NCI-H2029 treated with DMSO at 0.1 percent for 48 hours (cell line): Measurements from ENCODE around the gene LSS.

Experiments used
- DNase-seq: peaks from one replicate; lab custom pipeline; 2025; lab: John Stamatoyannopoulos, UW

The LSS gene

GRCh38 chr21:46168659-46169386 is 59.8 kb downstream of the LSS start:
- no peak for DNase-seq

- DNase-seq: no peak
Observed at GRCh38 chr21:46168238-46168637, 60.3 kb downstream of the LSS start.

GRCh38 chr21:46165098-46165497 is 63.5 kb downstream of the LSS start:
- DNase-seq: no peak

- no peak for DNase-seq
Observed at GRCh38 chr21:46163380-46163779, 65.2 kb downstream of the LSS start.

- DNase-seq: no peak
Observed at GRCh38 chr21:46161633-46162592, 66.7 kb downstream of the LSS start.

GRCh38 chr21:46160907-46161632 is 67.5 kb downstream of the LSS start:
- DNase-seq: no peak

GRCh38 chr21:46160657-46160906 is 68.0 kb downstream of the LSS start:
- no peak for DNase-seq

- no peak for DNase-seq
Observed at GRCh38 chr21:46159841-46160656, 68.5 kb downstream of the LSS start.

- no peak for DNase-seq
Observed at GRCh38 chr21:46159390-46159789, 69.2 kb downstream of the LSS start.

GRCh38 chr21:46158666-46159300 is 69.8 kb downstream of the LSS start:
- DNase-seq: no peak

GRCh38 chr21:46157987-46158451 is 70.6 kb downstream of the LSS start:
- no peak for DNase-seq

GRCh38 chr21:46157396-46157986 is 71.1 kb downstream of the LSS start:
- DNase-seq: no peak

GRCh38 chr21:46156678-46157077 is 71.9 kb downstream of the LSS start:
- DNase-seq: no peak

GRCh38 chr21:46156378-46156645 is 72.3 kb downstream of the LSS start:
- no peak for DNase-seq

GRCh38 chr21:46155514-46156377 is 72.8 kb downstream of the LSS start, which contains the start of gene FTCD:
Gene FTCD, minus strand, starts transcription at chr21:46155579. Its CDS starts 56 bp downstream, at chr21:46155523.
- no peak for DNase-seq

- no peak for DNase-seq
Observed at GRCh38 chr21:46154955-46155513, 73.5 kb downstream of the LSS start.

- DNase-seq: no peak
Observed at GRCh38 chr21:46154155-46154954, 74.2 kb downstream of the LSS start.

GRCh38 chr21:46153247-46154154 is 75.1 kb downstream of the LSS start:
- DNase-seq: peak; percentile 3
